ENCODE data around the gene TBC1D16. TPM values are rescaled to one million over a fixed set of nuclear protein-coding genes. Genes with fewer than 3 reads are reported as not detected.

Gene TBC1D16
- total and polyA plus RNA-seq, 10 of the 15 experiments (the other 5 are each of a cell fraction or from before 2014, with no cell fraction given) = 0.01 to 0.13 (median 0.06) TPM; not detected in 3

DNA sequence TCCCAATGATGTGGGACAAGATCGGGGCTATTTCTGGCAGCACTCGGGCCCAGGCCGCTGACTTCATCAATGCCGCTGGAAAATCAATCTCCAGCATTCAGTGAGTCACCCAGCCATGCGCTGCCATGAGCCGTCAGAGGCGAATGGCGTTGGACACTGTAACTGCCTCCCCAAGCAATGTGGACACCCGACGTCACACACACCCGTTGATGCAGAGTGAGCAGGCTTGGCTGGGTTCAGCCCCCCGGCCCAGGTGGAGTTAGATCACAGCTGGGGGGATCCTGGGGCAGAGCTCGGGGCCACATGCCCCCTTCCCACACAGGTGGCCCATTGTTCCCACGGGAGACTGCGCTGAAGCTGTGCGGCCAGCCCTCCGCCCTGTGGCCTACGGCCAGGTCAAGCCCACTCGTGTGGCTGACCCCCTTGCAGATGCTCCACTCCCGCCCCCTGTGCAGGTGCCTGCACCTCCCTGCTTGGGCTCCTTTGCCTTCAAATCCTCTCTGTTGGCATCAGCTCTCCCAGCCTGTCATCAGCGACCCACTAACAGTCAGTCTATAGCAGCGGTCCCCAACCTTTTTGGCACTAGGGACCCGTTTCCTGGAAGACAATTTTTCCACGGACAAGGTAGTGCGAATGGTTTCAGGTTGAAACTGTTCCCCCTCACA is 89.9 kb downstream of the TBC1D16 start:
- no peaks in the 10 kb centered on the region for H3K79me2 ChIP-seq (ENCODE audit: control insufficient read depth, insufficient read depth, low read length)
- no peaks in the 10 kb centered on the region for H3K27me3 ChIP-seq (replicated peaks in 1 of 2; ENCODE audit: control insufficient read depth in 2 of 2, insufficient read depth in 2 of 2, low read length in 1 of 2)
- no peaks in the 10 kb centered on the region for H4K20me1 ChIP-seq (ENCODE audit: control insufficient read depth, insufficient read depth)
- H2AFZ ChIP-seq (ENCODE audit: control insufficient read depth, low read depth, low read length) = no peak overlapping the region
- no peak for FAIRE-seq
- no peak for ATAC-seq
- ChIA-PET CTCF (no interaction called here), POLR2A (no interaction called here), SMC1A (ENCODE audit: uncharacterized antibody, unreplicated experiment) (interaction anchor here (1.1 kb wide), 1 partner anchor 20 kb away, joined by 3 read pairs; no protein-coding TSS in a partner anchor), RAD21 (ENCODE audit: unreplicated experiment) (no interaction called here)
- H3K9ac ChIP-seq (ENCODE audit: control insufficient read depth, insufficient read depth, low read length) = no peak overlapping the region
- no peak for DNase-seq (ENCODE audit: low read depth, low spot score)
- WGBS (ENCODE audit: insufficient coverage, insufficient replicate concordance, low lambda C conversion rate, missing lambda C conversion rate) = 56% methylated on average over 25 of the region's 25 CpGs
- no TSS peak for BruUV-seq (replicated peaks)
- H3K4me1 ChIP-seq (ENCODE audit: control insufficient read depth, insufficient read depth, low read length) = no peaks in the 10 kb centered on the region
- in situ Hi-C loops (cut with MboI) = no loop called here
- no peaks in the 10 kb centered on the region for H3K9me3 ChIP-seq (replicated peaks; ENCODE audit: control insufficient read depth, insufficient read depth, low read length)
- no peak overlapping the region for H3K27ac ChIP-seq (ENCODE audit: control insufficient read depth, insufficient read depth)
- no peak overlapping the region for H3K4me2 ChIP-seq (ENCODE audit: control insufficient read depth, insufficient read depth)
- no peak overlapping the region for H3K4me3 ChIP-seq
- H3K36me3 ChIP-seq (ENCODE audit: control insufficient read depth in 2 of 2, insufficient read depth in 2 of 2, low read length in 1 of 2) = no peaks in the 10 kb centered on the region
- intact Hi-C loops (cut with micrococcal nuclease; ENCODE audit: unreplicated experiment) = no loop called here
- TF ChIP-seq CBFB (IDR thresholded peaks at IDR 0.05; ENCODE audit: low read depth) (no peak), CEBPB (IDR thresholded peaks at IDR 0.05; ENCODE audit: borderline replicate concordance in 1 of 2, low read depth in 2 of 2, low read length in 2 of 2) (no peak), ZNF24 (IDR thresholded peaks at IDR 0.05) (no peak)
- TF ChIP-seq, protein P1, sequence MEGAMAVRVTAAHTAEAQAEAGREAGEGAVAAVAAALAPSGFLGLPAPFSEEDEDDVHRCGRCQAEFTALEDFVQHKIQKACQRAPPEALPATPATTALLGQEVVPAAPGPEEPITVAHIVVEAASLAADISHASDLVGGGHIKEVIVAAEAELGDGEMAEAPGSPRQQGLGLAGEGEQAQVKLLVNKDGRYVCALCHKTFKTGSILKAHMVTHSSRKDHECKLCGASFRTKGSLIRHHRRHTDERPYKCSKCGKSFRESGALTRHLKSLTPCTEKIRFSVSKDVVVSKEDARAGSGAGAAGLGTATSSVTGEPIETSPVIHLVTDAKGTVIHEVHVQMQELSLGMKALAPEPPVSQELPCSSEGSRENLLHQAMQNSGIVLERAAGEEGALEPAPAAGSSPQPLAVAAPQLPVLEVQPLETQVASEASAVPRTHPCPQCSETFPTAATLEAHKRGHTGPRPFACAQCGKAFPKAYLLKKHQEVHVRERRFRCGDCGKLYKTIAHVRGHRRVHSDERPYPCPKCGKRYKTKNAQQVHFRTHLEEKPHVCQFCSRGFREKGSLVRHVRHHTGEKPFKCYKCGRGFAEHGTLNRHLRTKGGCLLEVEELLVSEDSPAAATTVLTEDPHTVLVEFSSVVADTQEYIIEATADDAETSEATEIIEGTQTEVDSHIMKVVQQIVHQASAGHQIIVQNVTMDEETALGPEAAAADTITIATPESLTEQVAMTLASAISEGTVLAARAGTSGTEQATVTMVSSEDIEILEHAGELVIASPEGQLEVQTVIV (IDR thresholded peaks at IDR 0.05; ENCODE audit: borderline replicate concordance, partially characterized antibody) = no peak
- TF ChIP-seq, protein P2, sequence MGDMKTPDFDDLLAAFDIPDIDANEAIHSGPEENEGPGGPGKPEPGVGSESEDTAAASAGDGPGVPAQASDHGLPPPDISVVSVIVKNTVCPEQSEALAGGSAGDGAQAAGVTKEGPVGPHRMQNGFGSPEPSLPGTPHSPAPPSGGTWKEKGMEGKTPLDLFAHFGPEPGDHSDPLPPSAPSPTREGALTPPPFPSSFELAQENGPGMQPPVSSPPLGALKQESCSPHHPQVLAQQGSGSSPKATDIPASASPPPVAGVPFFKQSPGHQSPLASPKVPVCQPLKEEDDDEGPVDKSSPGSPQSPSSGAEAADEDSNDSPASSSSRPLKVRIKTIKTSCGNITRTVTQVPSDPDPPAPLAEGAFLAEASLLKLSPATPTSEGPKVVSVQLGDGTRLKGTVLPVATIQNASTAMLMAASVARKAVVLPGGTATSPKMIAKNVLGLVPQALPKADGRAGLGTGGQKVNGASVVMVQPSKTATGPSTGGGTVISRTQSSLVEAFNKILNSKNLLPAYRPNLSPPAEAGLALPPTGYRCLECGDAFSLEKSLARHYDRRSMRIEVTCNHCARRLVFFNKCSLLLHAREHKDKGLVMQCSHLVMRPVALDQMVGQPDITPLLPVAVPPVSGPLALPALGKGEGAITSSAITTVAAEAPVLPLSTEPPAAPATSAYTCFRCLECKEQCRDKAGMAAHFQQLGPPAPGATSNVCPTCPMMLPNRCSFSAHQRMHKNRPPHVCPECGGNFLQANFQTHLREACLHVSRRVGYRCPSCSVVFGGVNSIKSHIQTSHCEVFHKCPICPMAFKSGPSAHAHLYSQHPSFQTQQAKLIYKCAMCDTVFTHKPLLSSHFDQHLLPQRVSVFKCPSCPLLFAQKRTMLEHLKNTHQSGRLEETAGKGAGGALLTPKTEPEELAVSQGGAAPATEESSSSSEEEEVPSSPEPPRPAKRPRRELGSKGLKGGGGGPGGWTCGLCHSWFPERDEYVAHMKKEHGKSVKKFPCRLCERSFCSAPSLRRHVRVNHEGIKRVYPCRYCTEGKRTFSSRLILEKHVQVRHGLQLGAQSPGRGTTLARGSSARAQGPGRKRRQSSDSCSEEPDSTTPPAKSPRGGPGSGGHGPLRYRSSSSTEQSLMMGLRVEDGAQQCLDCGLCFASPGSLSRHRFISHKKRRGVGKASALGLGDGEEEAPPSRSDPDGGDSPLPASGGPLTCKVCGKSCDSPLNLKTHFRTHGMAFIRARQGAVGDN (IDR thresholded peaks at IDR 0.05) = no peak
- TF ChIP-seq, protein P3, sequence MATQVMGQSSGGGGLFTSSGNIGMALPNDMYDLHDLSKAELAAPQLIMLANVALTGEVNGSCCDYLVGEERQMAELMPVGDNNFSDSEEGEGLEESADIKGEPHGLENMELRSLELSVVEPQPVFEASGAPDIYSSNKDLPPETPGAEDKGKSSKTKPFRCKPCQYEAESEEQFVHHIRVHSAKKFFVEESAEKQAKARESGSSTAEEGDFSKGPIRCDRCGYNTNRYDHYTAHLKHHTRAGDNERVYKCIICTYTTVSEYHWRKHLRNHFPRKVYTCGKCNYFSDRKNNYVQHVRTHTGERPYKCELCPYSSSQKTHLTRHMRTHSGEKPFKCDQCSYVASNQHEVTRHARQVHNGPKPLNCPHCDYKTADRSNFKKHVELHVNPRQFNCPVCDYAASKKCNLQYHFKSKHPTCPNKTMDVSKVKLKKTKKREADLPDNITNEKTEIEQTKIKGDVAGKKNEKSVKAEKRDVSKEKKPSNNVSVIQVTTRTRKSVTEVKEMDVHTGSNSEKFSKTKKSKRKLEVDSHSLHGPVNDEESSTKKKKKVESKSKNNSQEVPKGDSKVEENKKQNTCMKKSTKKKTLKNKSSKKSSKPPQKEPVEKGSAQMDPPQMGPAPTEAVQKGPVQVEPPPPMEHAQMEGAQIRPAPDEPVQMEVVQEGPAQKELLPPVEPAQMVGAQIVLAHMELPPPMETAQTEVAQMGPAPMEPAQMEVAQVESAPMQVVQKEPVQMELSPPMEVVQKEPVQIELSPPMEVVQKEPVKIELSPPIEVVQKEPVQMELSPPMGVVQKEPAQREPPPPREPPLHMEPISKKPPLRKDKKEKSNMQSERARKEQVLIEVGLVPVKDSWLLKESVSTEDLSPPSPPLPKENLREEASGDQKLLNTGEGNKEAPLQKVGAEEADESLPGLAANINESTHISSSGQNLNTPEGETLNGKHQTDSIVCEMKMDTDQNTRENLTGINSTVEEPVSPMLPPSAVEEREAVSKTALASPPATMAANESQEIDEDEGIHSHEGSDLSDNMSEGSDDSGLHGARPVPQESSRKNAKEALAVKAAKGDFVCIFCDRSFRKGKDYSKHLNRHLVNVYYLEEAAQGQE (IDR thresholded peaks at IDR 0.05; ENCODE audit: low read depth, low read length) = no peak
- TF ChIP-seq, protein P4, sequence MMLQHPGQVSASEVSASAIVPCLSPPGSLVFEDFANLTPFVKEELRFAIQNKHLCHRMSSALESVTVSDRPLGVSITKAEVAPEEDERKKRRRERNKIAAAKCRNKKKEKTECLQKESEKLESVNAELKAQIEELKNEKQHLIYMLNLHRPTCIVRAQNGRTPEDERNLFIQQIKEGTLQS (IDR thresholded peaks at IDR 0.05; ENCODE audit: borderline replicate concordance, extremely low read depth, low read depth, low read length) = no peak
- TF ChIP-seq, protein P5, sequence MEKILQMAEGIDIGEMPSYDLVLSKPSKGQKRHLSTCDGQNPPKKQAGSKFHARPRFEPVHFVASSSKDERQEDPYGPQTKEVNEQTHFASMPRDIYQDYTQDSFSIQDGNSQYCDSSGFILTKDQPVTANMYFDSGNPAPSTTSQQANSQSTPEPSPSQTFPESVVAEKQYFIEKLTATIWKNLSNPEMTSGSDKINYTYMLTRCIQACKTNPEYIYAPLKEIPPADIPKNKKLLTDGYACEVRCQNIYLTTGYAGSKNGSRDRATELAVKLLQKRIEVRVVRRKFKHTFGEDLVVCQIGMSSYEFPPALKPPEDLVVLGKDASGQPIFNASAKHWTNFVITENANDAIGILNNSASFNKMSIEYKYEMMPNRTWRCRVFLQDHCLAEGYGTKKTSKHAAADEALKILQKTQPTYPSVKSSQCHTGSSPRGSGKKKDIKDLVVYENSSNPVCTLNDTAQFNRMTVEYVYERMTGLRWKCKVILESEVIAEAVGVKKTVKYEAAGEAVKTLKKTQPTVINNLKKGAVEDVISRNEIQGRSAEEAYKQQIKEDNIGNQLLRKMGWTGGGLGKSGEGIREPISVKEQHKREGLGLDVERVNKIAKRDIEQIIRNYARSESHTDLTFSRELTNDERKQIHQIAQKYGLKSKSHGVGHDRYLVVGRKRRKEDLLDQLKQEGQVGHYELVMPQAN (conservative IDR thresholded peaks at IDR 0.05) = no peak

Measured in GM12878 (cell line).